PC-3 (cell line): ENCODE data around the gene NALCN. TPM values are rescaled to one million over a fixed set of nuclear protein-coding genes. Genes with fewer than 3 reads are reported as not detected.

Experiments used
- ATAC-seq: fragments of 200-7000 bp; cut with Tn5 transposase; 2 replicates; pipeline ENCODE4 v1.9.1; 2020; ENCODE audit warnings: mild to moderate bottlenecking, moderate library complexity
- BruUV-seq: library from RNA; stranded (reverse); fragments of 400-500 nt; replicated peaks from 2 replicates; lab custom pipeline; 2021; lab: Mats Ljungman, UMichigan
- CTCF ChIA-PET: fragments of 300-600 bp; sonication (Branson Sonifier 250); formaldehyde crosslinking; loops from one replicate; lab custom pipeline; 2022; ENCODE audit warnings: antibody characterized with exemption; lab: Charles Lee
- POLR2A ChIA-PET: fragments of 300-600 bp; sonication (Branson Sonifier 250); formaldehyde crosslinking; loops from one replicate; lab custom pipeline; 2022; ENCODE audit warnings: antibody characterized with exemption; ENCODE audit not compliant: unreplicated experiment; lab: Charles Lee
- DNase-seq: peaks from one replicate; pipeline ENCODE4 v3.0.0-alpha.2; 2015
- H2AFZ ChIP-seq: fragments of 300-600 bp; sonication (generic); 2 replicates; pipeline ENCODE4 v1.6.0; 2016; ENCODE audit warnings: antibody characterized with exemption, low read length
- H3F3A ChIP-seq: fragments of 300-600 bp; sonication (generic); one replicate; pipeline ENCODE4 v1.6.0; 2017; ENCODE audit warnings: antibody characterized with exemption, low read length, control low read depth, mild to moderate bottlenecking; ENCODE audit not compliant: unreplicated experiment
- H3K27ac ChIP-seq: fragments of 300-600 bp; sonication (generic); 2 replicates; pipeline ENCODE4 v1.5.1; 2016; ENCODE audit warnings: mild to moderate bottlenecking, low read length
- H3K27me3 ChIP-seq: fragments of 300-600 bp; sonication (generic); 2 replicates; pipeline ENCODE4 v1.6.1; 2016; ENCODE audit warnings: low read length, mixed read lengths
- H3K36me3 ChIP-seq: fragments of 300-600 bp; sonication (generic); 2 replicates; pipeline ENCODE4 v1.6.1; 2016; ENCODE audit warnings: low read depth, mixed run types, low read length, mixed read lengths
- H3K4me1 ChIP-seq: fragments of 300-600 bp; sonication (generic); 2 replicates; pipeline ENCODE4 v1.5.1; 2016; ENCODE audit warnings: low read length; ENCODE audit not compliant: insufficient read depth
- H3K4me2 ChIP-seq: fragments of 300-600 bp; sonication (generic); 2 replicates; pipeline ENCODE4 v1.6.0; 2016; ENCODE audit warnings: low read length
- H3K4me3 ChIP-seq: fragments of 300-600 bp; sonication (generic); 2 replicates; pipeline ENCODE4 v1.5.1; 2016; ENCODE audit warnings: mild to moderate bottlenecking, low read length, mixed read lengths
- H3K79me2 ChIP-seq: fragments of 300-600 bp; sonication (generic); 2 replicates; pipeline ENCODE4 v1.6.1; 2017; ENCODE audit warnings: low read length, mixed read lengths
- H3K9ac ChIP-seq: fragments of 300-600 bp; sonication (generic); 2 replicates; pipeline ENCODE4 v1.6.0; 2016; ENCODE audit warnings: mild to moderate bottlenecking, low read length
- H3K9me2 ChIP-seq: fragments of 300-600 bp; sonication (generic); replicated peaks from 2 replicates; pipeline ENCODE4 v1.6.1; 2016; ENCODE audit warnings: mixed run types, low read length, mixed read lengths
- H3K9me3 ChIP-seq: fragments of 300-600 bp; sonication (generic); 2 replicates; pipeline ENCODE4 v1.6.1; 2016; ENCODE audit warnings: low read length, mixed read lengths
- H4K20me1 ChIP-seq: fragments of 300-600 bp; sonication (generic); 2 replicates; pipeline ENCODE4 v1.6.1; 2016; ENCODE audit warnings: low read length, mixed read lengths
- CTCF ChIP-seq: fragments of 300-600 bp; sonication (generic); conservative IDR thresholded peaks from 2 replicates; pipeline ENCODE4 v1.5.1; 2017; ENCODE audit warnings: antibody characterized with exemption, low read depth, mild to moderate bottlenecking, low read length
- EZH2 ChIP-seq: fragments of 300-600 bp; sonication (generic); IDR thresholded peaks from one replicate; pipeline ENCODE4 v1.6.1; 2017; ENCODE audit warnings: antibody characterized with exemption, mild to moderate bottlenecking, low read length; ENCODE audit not compliant: unreplicated experiment
- EZH2phosphoT487 ChIP-seq: fragments of 300-600 bp; sonication (generic); IDR thresholded peaks from 2 replicates; pipeline ENCODE4 v1.6.1; 2018; ENCODE audit warnings: mild to moderate bottlenecking, antibody characterized with exemption, low read length, borderline replicate concordance
- intact Hi-C: fragments of 100-400 bp; cut with micrococcal nuclease; formaldehyde crosslinking; loops from 2 replicates; pipeline ENCODE4 v1.9.0; 2023
- total RNA-seq: library from RNA; depleted of rRNA; stranded (reverse); fragments of >200 nt; gene quantifications from 2 replicates; pipeline ENCODE4 v1.2.3, GENCODE V29; 2014

NALCN gene
- total RNA-seq, 1 experiment from 2014 or later = 11.8 TPM

GRCh38 chr13:101393140-101393539 is 23.2 kb downstream of the NALCN start:
- no TSS peak for BruUV-seq
- POLR2A ChIA-PET = no interaction called here
- no peak for ATAC-seq
- DNase-seq = no peak
- H3K27ac ChIP-seq = no peak overlapping the region
- intact Hi-C loops = no loop called here
- no peak overlapping the region for H3K4me2 ChIP-seq
- CTCF ChIA-PET = no interaction called here
- H3K4me3 ChIP-seq = no peak overlapping the region
- no peaks in the 10 kb centered on the region for H3K9me2 ChIP-seq
- H3K36me3 ChIP-seq = no peaks in the 10 kb centered on the region
- H3K4me1 ChIP-seq = peaks cover 12% of the 10 kb centered on the region
- H3K9me3 ChIP-seq = no peaks in the 10 kb centered on the region
- no peak overlapping the region for H2AFZ ChIP-seq
- H3K79me2 ChIP-seq = no peaks in the 10 kb centered on the region; the same call in 1 of the 2 replicates
- no peaks in the 10 kb centered on the region for H4K20me1 ChIP-seq
- no peak overlapping the region for H3K9ac ChIP-seq
- no peaks in the 10 kb centered on the region for H3K27me3 ChIP-seq
- TF ChIP-seq EZH2 (no peak), EZH2phosphoT487 (no peak), CTCF (no peak)
- no peaks in the 10 kb centered on the region for H3F3A ChIP-seq

- POLR2A ChIA-PET = no interaction called here
- H3K4me2 ChIP-seq = peak overlapping the region; percentile 49; the same call in 1 of the 2 replicates
- intact Hi-C loops = no loop called here
- H3F3A ChIP-seq = no peaks in the 10 kb centered on the region
- 0 out of 2 replicates have a peak overlapping the region, but pooled peaks have one; percentile 53 for H2AFZ ChIP-seq
- no peaks in the 10 kb centered on the region; the same call in 1 of the 2 replicates for H3K79me2 ChIP-seq
- CTCF ChIA-PET = no interaction called here
- H4K20me1 ChIP-seq = no peaks in the 10 kb centered on the region
- TF ChIP-seq EZH2phosphoT487 = no peak
- TF ChIP-seq CTCF = no peak
- no peak for TF ChIP-seq EZH2
- no peaks in the 10 kb centered on the region for H3K9me3 ChIP-seq
- no peaks in the 10 kb centered on the region for H3K36me3 ChIP-seq
- H3K9me2 ChIP-seq = no peaks in the 10 kb centered on the region
- H3K9ac ChIP-seq = peak overlapping the region; percentile 10; the same call in 1 of the 2 replicates
- H3K4me3 ChIP-seq = no peak overlapping the region
- H3K27me3 ChIP-seq = no peaks in the 10 kb centered on the region
- H3K4me1 ChIP-seq = peaks cover 6% of the 10 kb centered on the region
- ATAC-seq (no peak), DNase-seq (no peak)
- BruUV-seq = no TSS peak
- H3K27ac ChIP-seq = no peak overlapping the region
These were observed 25.8 kb downstream of the NALCN start for GRCh38 chr13:101390461-101390860.

- ChIA-PET CTCF (no interaction called here), POLR2A (no interaction called here)
- Histone ChIP-seq H3F3A (no peaks in the 10 kb centered on the region), H3K4me3 (no peak overlapping the region), H3K27ac (no peak overlapping the region), H3K27me3 (no peaks in the 10 kb centered on the region), H3K9ac (no peak overlapping the region), H2AFZ (no peak overlapping the region), H3K9me3 (no peaks in the 10 kb centered on the region), H3K4me1 (no peaks in the 10 kb centered on the region), H3K4me2 (no peak overlapping the region), H4K20me1 (no peaks in the 10 kb centered on the region), H3K79me2 (no peaks in the 10 kb centered on the region), H3K9me2 (no peaks in the 10 kb centered on the region), H3K36me3 (no peaks in the 10 kb centered on the region)
- no peak for ATAC-seq
- DNase-seq = no peak
- no TSS peak for BruUV-seq
- intact Hi-C loops = no loop called here
- TF ChIP-seq EZH2phosphoT487 (no peak), EZH2 (no peak), CTCF (no peak)
These were observed 31.4 kb downstream of the NALCN start for GRCh38 chr13:101384929-101385328.
